GM12878 (cell line): ENCODE data around the gene OR51E2.

Source experiments
- ATF3 ChIP-seq: IDR thresholded peaks from 2 replicates; pipeline ENCODE4 v1.6.1; 2011; ENCODE audit warnings: low read depth, mild to moderate bottlenecking, low read length, moderate library complexity, borderline replicate concordance; ENCODE audit errors: extremely low read depth
- CTCF ChIP-seq, 3 experiments: IDR thresholded peaks in 2 of 3; conservative IDR thresholded peaks in 1 of 3; 2 replicates each; pipeline ENCODE4 v1.5.1; 2011; ENCODE audit warnings: low read depth in 3 of 3, low read length in 3 of 3, mild to moderate bottlenecking in 3 of 3, control low read depth in 2 of 3, moderate library complexity in 2 of 3, inconsistent platforms in 1 of 3, mixed read lengths in 1 of 3; ENCODE audit not compliant: control insufficient read depth in 2 of 3, insufficient read depth in 1 of 3; ENCODE audit errors: extremely low read depth in 1 of 3
- E4F1 ChIP-seq: fragments of 450-650 bp; IDR thresholded peaks from 2 replicates; pipeline ENCODE4 v1.6.1; 2018; ENCODE audit warnings: borderline replicate concordance, mild to moderate bottlenecking; ENCODE audit not compliant: partially characterized antibody
- EP300 ChIP-seq, 2 experiments: fragments of 150-350 bp in 1 of 2; IDR thresholded peaks; 2 replicates each; pipeline ENCODE4 v1.6.1; 2011 to 2012; ENCODE audit warnings: low read depth in 2 of 2, low read length in 2 of 2, borderline replicate concordance in 1 of 2, improper control_type of control experiment in 1 of 2, inconsistent platforms in 1 of 2; ENCODE audit not compliant: control insufficient read depth in 1 of 2
- POLR2A ChIP-seq: IDR thresholded peaks from 2 replicates; pipeline ENCODE4 v1.6.1; 2011; ENCODE audit warnings: low read depth, mild to moderate bottlenecking, low read length
- POLR2AphosphoS5 ChIP-seq: IDR thresholded peaks from 2 replicates; pipeline ENCODE4 v1.6.1; 2011; ENCODE audit warnings: mild to moderate bottlenecking, low read length, inconsistent platforms
- RAD21 ChIP-seq: IDR thresholded peaks from 2 replicates; pipeline ENCODE4 v1.6.1; 2011; ENCODE audit warnings: mild to moderate bottlenecking, low read depth, low read length, moderate library complexity; ENCODE audit not compliant: insufficient read depth
- SP1 ChIP-seq: IDR thresholded peaks from one replicate; pipeline ENCODE4 v1.6.1; 2011; ENCODE audit warnings: low read depth, low read length
- TARDBP ChIP-seq: IDR thresholded peaks from 2 replicates; pipeline ENCODE4 v1.6.1; 2016; ENCODE audit warnings: borderline replicate concordance
- ZNF207 ChIP-seq: fragments of 450-650 bp; IDR thresholded peaks from 2 replicates; pipeline ENCODE4 v1.6.1; 2014; ENCODE audit warnings: antibody characterized with exemption, mild to moderate bottlenecking, borderline replicate concordance
- TF ChIP-seq, protein P1 (sequence below): IDR thresholded peaks from 2 replicates; pipeline ENCODE4 v1.6.1; 2012; ENCODE audit warnings: low read length, inconsistent platforms

GRCh38 chr11:4697585-4697984 is at the start of gene OR51E2:
- TF ChIP-seq SP1 (no peak), CTCF (IDR thresholded peaks at IDR 0.05 in 2 of 3, conservative IDR thresholded peaks at IDR 0.05 in 1 of 3; ENCODE audit: control insufficient read depth in 2 of 3, extremely low read depth in 1 of 3, insufficient read depth in 1 of 3, low read depth in 3 of 3, low read length in 3 of 3) (no peak), E4F1 (no peak), POLR2A (no peak), ZNF207 (no peak), ATF3 (no peak), RAD21 (no peak), EP300 (IDR thresholded peaks at IDR 0.05; ENCODE audit: borderline replicate concordance in 1 of 2, control insufficient read depth in 1 of 2, low read depth in 2 of 2, low read length in 2 of 2) (no peak), POLR2AphosphoS5 (no peak), TARDBP (no peak)
- TF ChIP-seq, protein P1, sequence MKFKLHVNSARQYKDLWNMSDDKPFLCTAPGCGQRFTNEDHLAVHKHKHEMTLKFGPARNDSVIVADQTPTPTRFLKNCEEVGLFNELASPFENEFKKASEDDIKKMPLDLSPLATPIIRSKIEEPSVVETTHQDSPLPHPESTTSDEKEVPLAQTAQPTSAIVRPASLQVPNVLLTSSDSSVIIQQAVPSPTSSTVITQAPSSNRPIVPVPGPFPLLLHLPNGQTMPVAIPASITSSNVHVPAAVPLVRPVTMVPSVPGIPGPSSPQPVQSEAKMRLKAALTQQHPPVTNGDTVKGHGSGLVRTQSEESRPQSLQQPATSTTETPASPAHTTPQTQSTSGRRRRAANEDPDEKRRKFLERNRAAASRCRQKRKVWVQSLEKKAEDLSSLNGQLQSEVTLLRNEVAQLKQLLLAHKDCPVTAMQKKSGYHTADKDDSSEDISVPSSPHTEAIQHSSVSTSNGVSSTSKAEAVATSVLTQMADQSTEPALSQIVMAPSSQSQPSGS: no peak
